GM12801 (cell line): Measurements from ENCODE around the gene TMPRSS3.

Experiments used
- CTCF ChIP-seq: IDR thresholded peaks from one replicate; pipeline ENCODE4 v1.5.1; 2011; ENCODE audit warnings: control low read depth; ENCODE audit not compliant: insufficient read length; ENCODE audit errors: extremely low read depth

Gene TMPRSS3

GRCh38 chr21:42386034-42386591 lies 9.7 kb downstream of the TMPRSS3 start:
- TF ChIP-seq CTCF = no peak

GRCh38 chr21:42385619-42386018 lies 10.2 kb downstream of the TMPRSS3 start:
- no peak for TF ChIP-seq CTCF

- TF ChIP-seq CTCF = no peak
Observed at GRCh38 chr21:42384989-42385388, 10.9 kb downstream of the TMPRSS3 start.

GRCh38 chr21:42384156-42384945 lies 11.5 kb downstream of the TMPRSS3 start:
- no peak for TF ChIP-seq CTCF

- no peak for TF ChIP-seq CTCF
Observed at GRCh38 chr21:42383331-42383730, 12.5 kb downstream of the TMPRSS3 start.

- TF ChIP-seq CTCF = no peak
Observed at GRCh38 chr21:42382915-42383314, 12.9 kb downstream of the TMPRSS3 start.

- TF ChIP-seq CTCF = no peak
Observed at GRCh38 chr21:42381347-42381984, 14.4 kb downstream of the TMPRSS3 start.
